ENCODE measurements around the gene SLC35C1. TPM values are rescaled to one million over a fixed set of nuclear protein-coding genes. Genes with fewer than 3 reads are reported as not detected.
"Not testable (repeated sequence)": the region's sequence is repeated elsewhere in the genome, so short reads cannot be mapped to it uniquely, and the experiment has no call there.

Gene SLC35C1
- total RNA-seq, 1 donor from 2014 or later: 19.8 TPM

DNA sequence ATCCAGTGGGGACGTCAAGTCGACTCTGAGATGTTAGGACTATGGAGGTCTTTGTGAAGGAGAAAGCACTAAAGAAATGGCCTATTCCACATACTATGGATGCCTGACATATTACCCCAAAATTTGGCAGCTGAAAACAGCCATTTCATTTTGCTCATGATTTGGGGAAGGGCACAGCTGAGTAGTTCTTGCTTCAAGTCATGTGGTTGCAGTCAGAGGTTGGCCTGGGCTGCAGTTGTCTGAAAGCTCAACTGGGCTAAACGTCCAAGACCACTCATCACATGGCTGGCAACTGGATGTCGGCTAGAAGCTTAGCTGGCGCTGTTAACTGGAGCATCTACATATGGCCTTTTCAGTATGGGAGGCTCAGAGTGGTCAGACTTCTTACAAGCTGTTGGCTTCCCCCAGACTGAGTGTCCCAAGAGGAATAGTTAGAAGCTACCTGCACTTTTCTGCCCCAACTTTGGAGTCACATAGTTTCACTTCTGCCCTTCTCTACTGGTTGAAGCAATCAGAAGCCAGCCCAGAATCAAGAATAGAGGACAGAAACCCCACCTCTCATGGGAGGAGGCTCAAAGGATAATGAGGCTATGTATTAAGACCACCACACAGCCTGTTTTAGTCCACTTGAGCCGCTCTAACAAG, 14.1 kb downstream of the SLC35C1 start:
- no peaks in the 10 kb centered on the region for H3K36me3 ChIP-seq (ENCODE audit: control insufficient read depth, insufficient read depth, low read length)
- H3K4me3 ChIP-seq (ENCODE audit: low read depth, low read length): no peak overlapping the region
- no peak for DNase-seq (ENCODE audit: low read depth)
- no peaks in the 10 kb centered on the region for H3K27me3 ChIP-seq (ENCODE audit: control insufficient read depth, insufficient read depth, low read length)
- TF ChIP-seq, protein P1, sequence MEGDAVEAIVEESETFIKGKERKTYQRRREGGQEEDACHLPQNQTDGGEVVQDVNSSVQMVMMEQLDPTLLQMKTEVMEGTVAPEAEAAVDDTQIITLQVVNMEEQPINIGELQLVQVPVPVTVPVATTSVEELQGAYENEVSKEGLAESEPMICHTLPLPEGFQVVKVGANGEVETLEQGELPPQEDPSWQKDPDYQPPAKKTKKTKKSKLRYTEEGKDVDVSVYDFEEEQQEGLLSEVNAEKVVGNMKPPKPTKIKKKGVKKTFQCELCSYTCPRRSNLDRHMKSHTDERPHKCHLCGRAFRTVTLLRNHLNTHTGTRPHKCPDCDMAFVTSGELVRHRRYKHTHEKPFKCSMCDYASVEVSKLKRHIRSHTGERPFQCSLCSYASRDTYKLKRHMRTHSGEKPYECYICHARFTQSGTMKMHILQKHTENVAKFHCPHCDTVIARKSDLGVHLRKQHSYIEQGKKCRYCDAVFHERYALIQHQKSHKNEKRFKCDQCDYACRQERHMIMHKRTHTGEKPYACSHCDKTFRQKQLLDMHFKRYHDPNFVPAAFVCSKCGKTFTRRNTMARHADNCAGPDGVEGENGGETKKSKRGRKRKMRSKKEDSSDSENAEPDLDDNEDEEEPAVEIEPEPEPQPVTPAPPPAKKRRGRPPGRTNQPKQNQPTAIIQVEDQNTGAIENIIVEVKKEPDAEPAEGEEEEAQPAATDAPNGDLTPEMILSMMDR (IDR thresholded peaks at IDR 0.05; ENCODE audit: insufficient read depth, low read length, poor library complexity, severe bottlenecking): no peak

GRCh38 chr11:45820211-45820857, 15.4 kb downstream of the SLC35C1 start:
- H3K4me3 ChIP-seq (ENCODE audit: low read depth, low read length): no peak overlapping the region
- peaks cover 2% of the 10 kb centered on the region for H3K27me3 ChIP-seq (ENCODE audit: control insufficient read depth, insufficient read depth, low read length)
- no peak for DNase-seq (ENCODE audit: low read depth)
- TF ChIP-seq, protein P1 (IDR thresholded peaks at IDR 0.05; ENCODE audit: insufficient read depth, low read length, poor library complexity, severe bottlenecking): no peak
- no peaks in the 10 kb centered on the region for H3K36me3 ChIP-seq (ENCODE audit: control insufficient read depth, insufficient read depth, low read length)

GRCh38 chr11:45826492-45826891, 21.5 kb downstream of the SLC35C1 start:
- H3K4me3 ChIP-seq (ENCODE audit: low read depth, low read length); H3K36me3 ChIP-seq (ENCODE audit: control insufficient read depth, insufficient read depth, low read length); DNase-seq (ENCODE audit: low read depth): not testable (repeated sequence)
- peaks cover 18% of the 10 kb centered on the region for H3K27me3 ChIP-seq (ENCODE audit: control insufficient read depth, insufficient read depth, low read length)

GRCh38 chr11:45827123-45827522, 22.2 kb downstream of the SLC35C1 start:
- peaks cover 18% of the 10 kb centered on the region for H3K27me3 ChIP-seq (ENCODE audit: control insufficient read depth, insufficient read depth, low read length)

DNA sequence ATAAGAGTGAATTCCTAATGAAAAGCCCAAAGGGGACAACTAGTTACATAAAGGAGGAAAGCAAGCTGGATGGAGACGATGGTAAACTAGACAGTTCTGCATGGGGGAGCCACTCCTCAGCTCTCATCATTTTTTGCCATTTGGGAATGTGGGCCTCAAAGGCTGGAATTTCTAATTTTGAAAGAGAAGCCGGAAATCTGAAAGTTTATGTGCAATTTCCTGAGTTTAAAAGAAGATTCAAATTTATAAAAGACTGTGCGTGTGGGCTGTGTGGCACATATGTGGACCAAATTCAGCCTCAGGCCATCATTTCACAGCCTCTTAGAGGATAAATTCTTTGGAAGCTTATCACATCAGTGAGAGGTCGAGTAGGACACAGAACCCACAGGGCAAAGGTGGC, 24.0 kb downstream of the SLC35C1 start:
- Histone ChIP-seq H3K36me3 (ENCODE audit: control insufficient read depth, insufficient read depth, low read length) (no peaks in the 10 kb centered on the region), H3K27me3 (ENCODE audit: control insufficient read depth, insufficient read depth, low read length) (peaks cover 18% of the 10 kb centered on the region), H3K4me3 (ENCODE audit: low read depth, low read length) (no peak overlapping the region)
- DNase-seq (ENCODE audit: low read depth): no peak
- TF ChIP-seq, protein P1 (IDR thresholded peaks at IDR 0.05; ENCODE audit: insufficient read depth, low read length, poor library complexity, severe bottlenecking): no peak

More at GRCh38 chr11:45827123-45827522, 22.2 kb downstream of the SLC35C1 start:
- no peak for DNase-seq (ENCODE audit: low read depth)
- TF ChIP-seq, protein P1 (IDR thresholded peaks at IDR 0.05; ENCODE audit: insufficient read depth, low read length, poor library complexity, severe bottlenecking): no peak
- H3K36me3 ChIP-seq (ENCODE audit: control insufficient read depth, insufficient read depth, low read length): no peaks in the 10 kb centered on the region
- no peak overlapping the region for H3K4me3 ChIP-seq (ENCODE audit: low read depth, low read length)

DNA sequence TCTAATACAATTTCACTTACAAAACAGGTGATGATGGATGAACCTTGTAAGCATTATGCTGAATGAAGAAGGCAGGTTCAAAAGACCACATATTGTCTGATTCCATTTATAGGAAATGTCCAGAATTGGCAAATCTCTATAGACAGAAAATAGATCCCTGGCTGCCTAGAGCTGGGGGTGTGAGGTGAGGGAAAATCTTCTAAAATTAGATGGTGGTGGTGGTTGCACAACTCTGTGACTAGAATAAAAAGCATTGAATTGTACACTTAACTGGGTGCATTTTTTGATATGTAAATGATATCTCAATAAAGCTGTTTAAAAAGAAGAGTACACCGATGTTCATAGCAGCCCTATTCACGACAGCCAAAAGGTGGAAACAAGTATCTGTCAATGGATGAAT, 25.6 kb downstream of the SLC35C1 start:
- TF ChIP-seq, protein P1 (IDR thresholded peaks at IDR 0.05; ENCODE audit: insufficient read depth, low read length, poor library complexity, severe bottlenecking): no peak
- no peak for DNase-seq (ENCODE audit: low read depth)
- Histone ChIP-seq H3K27me3 (ENCODE audit: control insufficient read depth, insufficient read depth, low read length) (peaks cover 16% of the 10 kb centered on the region), H3K36me3 (ENCODE audit: control insufficient read depth, insufficient read depth, low read length) (no peaks in the 10 kb centered on the region), H3K4me3 (ENCODE audit: low read depth, low read length) (no peak overlapping the region)

All from kidney epithelial cell (primary cell).